Osteoblast (primary cell): ENCODE measurements around the gene METTL6. TPM values are rescaled to one million over a fixed set of nuclear protein-coding genes. Genes with fewer than 3 reads are reported as not detected.
A peak's percentile ranks its signal among the peaks of the same experiment; 100 is the strongest.

Experiments
- DNase-seq: peaks from one replicate; pipeline ENCODE4 v3.0.0; 2011; ENCODE audit warnings: low spot score, mixed read lengths; ENCODE audit not compliant: insufficient read length; ENCODE audit errors: missing footprints
- H2AFZ ChIP-seq: 2 replicates; pipeline ENCODE4 v1.6.0; 2011; ENCODE audit warnings: mild to moderate bottlenecking, low read length
- H3K27ac ChIP-seq: 2 replicates; pipeline ENCODE4 v1.5.1; 2011; ENCODE audit warnings: mild to moderate bottlenecking, low read depth, low read length, moderate library complexity
- H3K27me3 ChIP-seq: 2 replicates; pipeline ENCODE4 v1.6.0; 2012; ENCODE audit warnings: mild to moderate bottlenecking, control low read depth, inconsistent platforms, low read length, moderate library complexity; ENCODE audit not compliant: insufficient read depth
- H3K36me3 ChIP-seq: 2 replicates; pipeline ENCODE4 v1.5.1; 2011; ENCODE audit warnings: mild to moderate bottlenecking, low read length, control low read depth, moderate library complexity; ENCODE audit not compliant: insufficient read depth
- H3K4me1 ChIP-seq: 2 replicates; pipeline ENCODE4 v1.5.1; 2011; ENCODE audit warnings: mild to moderate bottlenecking, low read length, control low read depth, moderate library complexity; ENCODE audit not compliant: insufficient read depth
- H3K4me2 ChIP-seq: 2 replicates; pipeline ENCODE4 v1.6.0; 2011; ENCODE audit warnings: mild to moderate bottlenecking, low read length; ENCODE audit not compliant: insufficient read depth
- H3K4me3 ChIP-seq: fragments of 200-600 bp; sonication (generic); 3 replicates; pipeline ENCODE4 v1.5.1; 2012; ENCODE audit warnings: mild to moderate bottlenecking, low read length, inconsistent platforms; ENCODE audit not compliant: insufficient read depth
- H3K79me2 ChIP-seq: 2 replicates; pipeline ENCODE4 v1.6.0; 2012; ENCODE audit warnings: mild to moderate bottlenecking, low read length, control low read depth, inconsistent platforms; ENCODE audit not compliant: insufficient read depth
- H3K9me3 ChIP-seq: 2 replicates; pipeline ENCODE4 v1.5.1; 2011; ENCODE audit warnings: low read depth, low read length, control low read depth
- H4K20me1 ChIP-seq: 2 replicates; pipeline ENCODE4 v1.6.0; 2012; ENCODE audit warnings: mild to moderate bottlenecking, low read length, control low read depth; ENCODE audit not compliant: insufficient read depth
- CTCF ChIP-seq: IDR thresholded peaks from 2 replicates; pipeline ENCODE4 v1.5.1; 2011; ENCODE audit warnings: mild to moderate bottlenecking, low read depth, low read length, moderate library complexity; ENCODE audit errors: extremely low read depth
- total RNA-seq: library from RNA; depleted of rRNA; stranded (reverse); fragments of >200 nt; gene quantifications from 2 replicates; pipeline ENCODE4 v1.2.3, GENCODE V29; 2012

METTL6 gene
- total RNA-seq, 1 donor: 36.6 TPM

GRCh38 chr3:15453501-15453900 lies 26.2 kb upstream of the METTL6 start:
- Histone ChIP-seq H3K79me2 (no peaks in the 10 kb centered on the region), H3K27me3 (no peaks in the 10 kb centered on the region), H3K4me1 (no peaks in the 10 kb centered on the region), H3K9me3 (no peaks in the 10 kb centered on the region), H3K4me3 (no peak overlapping the region), H4K20me1 (no peaks in the 10 kb centered on the region), H3K27ac (no peak overlapping the region), H3K36me3 (no peaks in the 10 kb centered on the region), H3K4me2 (no peak overlapping the region), H2AFZ (no peak overlapping the region)
- peak; percentile 17 for DNase-seq
- no peak for TF ChIP-seq CTCF

- no peaks in the 10 kb centered on the region for H3K27me3 ChIP-seq
- no peaks in the 10 kb centered on the region for H4K20me1 ChIP-seq
- no peak for DNase-seq
These were observed 25.6 kb upstream of the METTL6 start for GRCh38 chr3:15452961-15453360.

GRCh38 chr3:15452156-15452555 lies 24.8 kb upstream of the METTL6 start:
- Histone ChIP-seq H2AFZ (no peak overlapping the region), H3K4me2 (no peak overlapping the region), H3K4me1 (no peaks in the 10 kb centered on the region), H3K4me3 (no peak overlapping the region), H3K36me3 (no peaks in the 10 kb centered on the region), H4K20me1 (no peaks in the 10 kb centered on the region), H3K9me3 (no peaks in the 10 kb centered on the region), H3K27ac (no peak overlapping the region), H3K27me3 (no peaks in the 10 kb centered on the region), H3K79me2 (no peaks in the 10 kb centered on the region)
- DNase-seq: no peak
- no peak for TF ChIP-seq CTCF

More at GRCh38 chr3:15452961-15453360, 25.6 kb upstream of the METTL6 start:
- Histone ChIP-seq H3K36me3 (no peaks in the 10 kb centered on the region), H3K4me3 (no peak overlapping the region), H2AFZ (no peak overlapping the region), H3K9me3 (no peaks in the 10 kb centered on the region), H3K79me2 (no peaks in the 10 kb centered on the region), H3K27ac (no peak overlapping the region), H3K4me2 (no peak overlapping the region), H3K4me1 (no peaks in the 10 kb centered on the region)
- TF ChIP-seq CTCF: no peak

- no peak for TF ChIP-seq CTCF
- no peaks in the 10 kb centered on the region for H3K79me2 ChIP-seq
These were observed 24.1 kb upstream of the METTL6 start for GRCh38 chr3:15451216-15452113.

More at GRCh38 chr3:15451216-15452113, 24.1 kb upstream of the METTL6 start:
- H3K36me3 ChIP-seq: no peaks in the 10 kb centered on the region
- no peaks in the 10 kb centered on the region for H4K20me1 ChIP-seq
- no peak overlapping the region for H2AFZ ChIP-seq
- no peak overlapping the region for H3K27ac ChIP-seq
- H3K27me3 ChIP-seq: no peaks in the 10 kb centered on the region
- H3K4me2 ChIP-seq: no peak overlapping the region
- no peaks in the 10 kb centered on the region for H3K9me3 ChIP-seq
- H3K4me1 ChIP-seq: no peaks in the 10 kb centered on the region
- DNase-seq: no peak
- no peak overlapping the region for H3K4me3 ChIP-seq
